SJCRH30 (cell line): ENCODE data around the gene RALGAPA1. TPM values are rescaled to one million over a fixed set of nuclear protein-coding genes. Genes with fewer than 3 reads are reported as not detected.
"Not testable (repeated sequence)": the region's sequence is repeated elsewhere in the genome, so short reads cannot be mapped to it uniquely, and the experiment has no call there.

ENCODE experiments used
- DNase-seq, 2 experiments: peaks; one replicate each; pipeline ENCODE4 v3.0.0-alpha.2; 2015 to 2020
- H3K27ac ChIP-seq: fragments of 250-450 bp; sonication (Bioruptor Pico); 2 replicates; pipeline ENCODE4 v1.5.1; 2020; ENCODE audit warnings: mild to moderate bottlenecking, moderate library complexity
- H3K27me3 ChIP-seq: fragments of 250-450 bp; sonication (Bioruptor Pico); 2 replicates; pipeline ENCODE4 v1.5.1; 2020; ENCODE audit warnings: mild to moderate bottlenecking, moderate library complexity
- H3K36me3 ChIP-seq: fragments of 250-450 bp; sonication (Bioruptor Pico); 2 replicates; pipeline ENCODE4 v1.5.1; 2020; ENCODE audit warnings: mild to moderate bottlenecking, moderate library complexity
- H3K4me1 ChIP-seq: fragments of 250-450 bp; sonication (Bioruptor Pico); 2 replicates; pipeline ENCODE4 v1.5.1; 2020; ENCODE audit warnings: mild to moderate bottlenecking, moderate library complexity
- H3K4me3 ChIP-seq: fragments of 250-450 bp; sonication (Bioruptor Pico); 2 replicates; pipeline ENCODE4 v1.5.1; 2020; ENCODE audit warnings: mild to moderate bottlenecking, moderate library complexity
- H3K9me3 ChIP-seq: fragments of 250-450 bp; sonication (Bioruptor Pico); replicated peaks from 2 replicates; pipeline ENCODE4 v1.5.1; 2020; ENCODE audit warnings: mild to moderate bottlenecking, moderate library complexity
- total RNA-seq: library from RNA; depleted of rRNA; stranded (reverse); fragments of >200 nt; shearing (Covaris generic); gene quantifications from 2 replicates; pipeline ENCODE4 v1.2.3, GENCODE V29; 2014

RALGAPA1 gene
- total RNA-seq, 1 experiment from 2014 or later: 25.9 TPM

GRCh38 chr14:35715079-35715478 lies 94.0 kb downstream of the RALGAPA1 start:
- Histone ChIP-seq H3K27ac (no peak overlapping the region), H3K4me3 (no peak overlapping the region), H3K36me3 (peaks cover 7% of the 10 kb centered on the region; the same call in 1 of the 2 replicates), H3K9me3 (no peaks in the 10 kb centered on the region), H3K4me1 (no peaks in the 10 kb centered on the region), H3K27me3 (no peaks in the 10 kb centered on the region)
- DNase-seq: no peak

GRCh38 chr14:35712466-35712865 lies 96.6 kb downstream of the RALGAPA1 start:
- no peaks in the 10 kb centered on the region for H3K9me3 ChIP-seq
- no peak overlapping the region for H3K27ac ChIP-seq
- H3K27me3 ChIP-seq: no peaks in the 10 kb centered on the region
- no peaks in the 10 kb centered on the region for H3K4me1 ChIP-seq
- H3K4me3 ChIP-seq: no peak overlapping the region
- H3K36me3 ChIP-seq: peaks cover 5% of the 10 kb centered on the region; the same call in 1 of the 2 replicates
- no peak for DNase-seq

DNA sequence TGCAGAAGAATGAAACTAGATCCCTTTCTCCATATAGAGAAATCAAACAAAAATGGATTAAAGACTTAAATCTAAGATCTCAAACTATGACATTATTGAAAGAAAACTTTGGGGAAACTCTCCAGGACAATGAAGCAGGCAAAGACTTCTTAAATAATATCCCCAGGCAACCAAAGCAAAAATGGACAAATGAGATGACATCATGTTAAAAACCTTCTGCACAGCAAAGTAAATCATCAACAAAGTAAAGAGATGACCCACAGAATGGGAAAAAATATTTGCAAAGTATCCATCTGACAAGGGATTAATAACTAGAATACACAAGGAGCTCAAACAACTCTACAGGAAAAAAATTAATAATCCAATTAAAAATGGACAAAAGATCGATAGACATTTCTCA lies 101.0 kb downstream of the RALGAPA1 start:
- Histone ChIP-seq H3K27ac (no peak overlapping the region), H3K36me3 (peaks cover 5% of the 10 kb centered on the region; the same call in 1 of the 2 replicates), H3K4me3 (no peak overlapping the region), H3K4me1 (no peaks in the 10 kb centered on the region), H3K27me3 (no peaks in the 10 kb centered on the region), H3K9me3 (no peaks in the 10 kb centered on the region)
- no peak for DNase-seq

- Histone ChIP-seq H3K4me3 (no peak overlapping the region), H3K27me3 (no peaks in the 10 kb centered on the region), H3K4me1 (no peaks in the 10 kb centered on the region), H3K9me3 (no peaks in the 10 kb centered on the region), H3K36me3 (peaks cover 5% of the 10 kb centered on the region; the same call in 1 of the 2 replicates), H3K27ac (no peak overlapping the region)
- no peak for DNase-seq
These were observed 103.5 kb downstream of the RALGAPA1 start for GRCh38 chr14:35705636-35706035.

DNA sequence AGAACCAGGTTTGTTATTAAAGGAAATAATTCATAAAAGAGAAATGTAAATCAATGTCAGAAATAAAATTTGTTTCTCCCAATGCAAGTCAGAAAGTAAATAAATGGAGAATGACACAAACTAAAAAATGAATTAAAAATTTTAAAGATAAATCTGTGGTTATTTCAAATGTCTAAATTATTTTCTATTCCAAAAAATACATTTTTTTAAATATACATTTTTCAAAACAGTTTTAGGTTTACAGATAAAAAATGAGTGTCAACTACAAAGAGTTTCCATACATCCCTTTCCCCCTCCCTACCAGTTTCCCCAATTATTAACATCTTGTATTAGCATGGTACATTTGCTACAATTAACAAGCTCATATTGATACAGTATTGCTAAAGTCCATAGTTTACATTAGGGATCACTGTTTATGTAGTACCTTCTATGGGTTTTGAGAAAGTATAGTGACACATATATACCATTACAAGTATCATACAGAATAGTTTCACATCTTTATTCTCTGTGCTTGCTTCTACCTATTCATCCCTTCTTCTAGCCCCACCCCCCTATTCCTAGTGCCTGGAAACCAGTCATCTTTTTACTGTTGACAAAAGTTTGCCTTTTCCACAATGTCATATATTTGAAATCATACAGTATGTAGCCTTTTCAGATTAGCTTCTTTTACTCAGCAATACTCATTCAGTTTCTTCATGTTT lies 104.2 kb downstream of the RALGAPA1 start:
- H3K27me3 ChIP-seq: no peaks in the 10 kb centered on the region
- H3K4me1 ChIP-seq: no peaks in the 10 kb centered on the region
- no peak overlapping the region for H3K27ac ChIP-seq
- peaks cover 5% of the 10 kb centered on the region; the same call in 1 of the 2 replicates for H3K36me3 ChIP-seq
- H3K9me3 ChIP-seq: no peaks in the 10 kb centered on the region
- no peak for DNase-seq
- H3K4me3 ChIP-seq: no peak overlapping the region

DNA sequence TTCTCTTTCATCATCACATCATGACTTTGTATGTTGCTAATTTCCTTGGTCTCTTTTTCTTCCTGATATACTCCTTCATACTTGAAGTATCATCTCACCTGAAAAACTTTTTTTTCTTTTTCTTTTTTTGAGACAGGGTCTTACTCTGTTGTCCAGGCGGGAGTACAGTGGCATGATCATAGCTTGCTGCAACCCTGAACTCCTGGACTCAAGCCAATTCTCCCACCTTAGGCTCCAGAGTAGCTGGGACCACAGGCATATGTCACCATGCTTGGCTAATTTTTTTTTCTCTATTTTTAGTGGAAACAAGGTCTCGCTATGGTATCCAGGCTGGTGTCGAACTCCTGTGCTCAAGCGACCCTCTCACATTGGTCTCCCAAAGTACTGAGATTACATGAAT lies 107.6 kb downstream of the RALGAPA1 start:
- Histone ChIP-seq H3K9me3 (no peaks in the 10 kb centered on the region), H3K27ac (no peak overlapping the region), H3K27me3 (no peaks in the 10 kb centered on the region), H3K36me3 (no peaks in the 10 kb centered on the region), H3K4me3 (no peak overlapping the region), H3K4me1 (no peaks in the 10 kb centered on the region)
- DNase-seq: peak in 1 of 2 experiments; percentile 4

DNA sequence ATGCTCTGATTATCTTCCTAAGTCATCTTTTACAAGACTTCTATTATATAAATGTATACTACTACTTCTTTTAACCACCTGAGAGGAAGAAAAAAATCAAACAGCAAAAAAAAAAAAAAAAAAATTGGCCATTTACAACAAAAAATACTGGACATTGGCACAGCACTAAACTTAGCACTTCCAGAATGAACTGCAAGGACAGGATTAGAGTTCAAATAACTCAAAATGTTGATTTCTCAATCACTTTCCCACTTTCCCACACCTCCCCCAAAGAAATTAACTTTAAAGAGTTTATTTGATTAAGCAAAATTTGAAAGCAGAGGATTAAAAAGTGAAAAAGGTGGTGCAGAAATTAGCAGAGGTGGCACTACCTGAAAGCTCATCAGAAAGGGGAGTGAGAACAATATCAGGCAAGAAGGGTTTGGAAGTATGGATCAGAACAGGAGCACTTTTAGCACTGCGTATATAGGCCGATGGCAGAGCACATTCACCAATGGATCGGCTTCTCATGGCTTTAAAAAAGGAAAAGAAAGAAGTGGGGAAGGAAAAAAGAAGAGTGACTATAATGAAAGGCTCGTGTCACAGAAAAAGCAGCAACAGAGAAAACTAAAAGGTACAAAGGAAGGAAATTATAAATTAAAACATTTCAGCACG lies 109.2 kb downstream of the RALGAPA1 start:
- Histone ChIP-seq H3K9me3 (no peaks in the 10 kb centered on the region), H3K27me3 (no peaks in the 10 kb centered on the region), H3K4me1 (no peaks in the 10 kb centered on the region), H3K27ac (no peak overlapping the region), H3K36me3 (no peaks in the 10 kb centered on the region), H3K4me3 (no peak overlapping the region)
- no peak for DNase-seq

DNA sequence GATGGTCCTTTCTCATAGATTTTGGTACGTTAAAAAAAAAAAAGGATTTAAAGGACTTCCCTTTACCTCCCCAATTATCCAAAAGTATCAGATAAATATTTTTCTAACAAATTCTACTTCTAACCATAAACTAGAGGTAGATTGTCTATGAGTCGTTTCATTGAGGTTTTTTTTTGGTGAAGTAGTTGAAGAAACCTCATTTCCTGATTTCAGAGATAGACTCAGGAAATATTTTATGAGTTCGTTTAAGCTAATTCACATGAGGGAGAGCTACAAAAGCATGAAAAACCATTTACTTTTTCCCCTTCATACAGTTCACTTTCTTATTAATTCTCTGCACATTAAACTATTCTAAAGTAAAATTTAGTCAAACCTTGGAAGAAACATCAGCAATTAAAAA lies 112.5 kb downstream of the RALGAPA1 start:
- no peak overlapping the region for H3K4me3 ChIP-seq
- H3K27me3 ChIP-seq: no peaks in the 10 kb centered on the region
- no peaks in the 10 kb centered on the region for H3K9me3 ChIP-seq
- H3K4me1 ChIP-seq: no peaks in the 10 kb centered on the region
- H3K36me3 ChIP-seq: no peaks in the 10 kb centered on the region
- DNase-seq: no peak
- no peak overlapping the region for H3K27ac ChIP-seq

GRCh38 chr14:35696119-35696518 lies 113.0 kb downstream of the RALGAPA1 start:
- no peak for DNase-seq
- no peaks in the 10 kb centered on the region for H3K4me1 ChIP-seq
- H3K4me3 ChIP-seq: no peak overlapping the region
- no peaks in the 10 kb centered on the region for H3K36me3 ChIP-seq
- no peak overlapping the region for H3K27ac ChIP-seq
- no peaks in the 10 kb centered on the region for H3K9me3 ChIP-seq
- no peaks in the 10 kb centered on the region for H3K27me3 ChIP-seq

DNA sequence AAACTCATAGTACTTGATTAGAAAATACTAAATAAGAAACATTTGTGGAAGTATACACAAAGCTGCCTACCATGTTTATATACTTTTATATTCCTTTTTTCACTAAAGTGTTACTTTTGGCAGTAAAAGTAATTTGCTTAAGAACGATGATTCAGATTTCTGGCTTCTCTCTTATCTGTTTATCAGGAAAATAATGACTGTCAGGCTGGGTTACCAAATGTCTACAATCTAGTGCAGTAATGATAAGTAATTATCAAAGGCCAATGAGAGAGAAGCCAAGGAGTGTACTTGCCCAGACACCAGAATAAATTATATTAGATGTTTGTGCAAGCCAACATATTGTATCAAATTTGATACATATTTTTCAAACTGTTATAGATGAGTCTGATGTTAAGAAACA lies 113.4 kb downstream of the RALGAPA1 start:
- H3K36me3 ChIP-seq: no peaks in the 10 kb centered on the region
- H3K9me3 ChIP-seq: no peaks in the 10 kb centered on the region
- DNase-seq: no peak
- no peaks in the 10 kb centered on the region for H3K4me1 ChIP-seq
- no peaks in the 10 kb centered on the region for H3K27me3 ChIP-seq
- no peak overlapping the region for H3K27ac ChIP-seq
- H3K4me3 ChIP-seq: no peak overlapping the region

- Histone ChIP-seq H3K9me3 (no peaks in the 10 kb centered on the region), H3K27ac (no peak overlapping the region), H3K4me1 (no peaks in the 10 kb centered on the region), H3K27me3 (no peaks in the 10 kb centered on the region), H3K4me3 (no peak overlapping the region), H3K36me3 (no peaks in the 10 kb centered on the region)
- no peak for DNase-seq
These were observed 114.0 kb downstream of the RALGAPA1 start for GRCh38 chr14:35695072-35695471.

DNA sequence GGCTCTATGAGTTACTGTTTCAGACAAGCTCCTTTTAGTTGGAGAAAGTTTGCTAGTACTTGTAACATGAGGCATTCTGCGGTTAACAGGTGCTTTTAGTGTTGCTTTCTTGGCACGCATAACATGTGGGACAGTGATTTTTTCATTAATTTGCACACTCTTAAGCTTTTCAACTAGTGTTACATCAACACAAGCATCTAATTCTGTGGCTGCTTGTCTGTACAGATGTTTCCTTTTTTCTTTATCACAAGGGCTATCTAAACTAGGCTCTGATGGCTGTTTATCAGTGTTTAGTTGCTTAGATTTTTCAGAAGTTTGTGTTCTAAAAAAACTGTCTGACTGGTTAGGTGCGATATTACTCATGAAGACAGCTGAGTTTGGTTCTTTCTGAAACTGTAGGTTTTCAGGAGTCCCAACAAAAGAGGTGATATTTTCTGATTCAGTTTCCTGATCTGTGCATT lies 120.1 kb downstream of the RALGAPA1 start:
- H3K27me3 ChIP-seq: no peaks in the 10 kb centered on the region
- H3K9me3 ChIP-seq: no peaks in the 10 kb centered on the region
- no peak overlapping the region for H3K4me3 ChIP-seq
- H3K36me3 ChIP-seq: no peaks in the 10 kb centered on the region
- no peak overlapping the region for H3K27ac ChIP-seq
- no peak for DNase-seq
- H3K4me1 ChIP-seq: no peaks in the 10 kb centered on the region

DNA sequence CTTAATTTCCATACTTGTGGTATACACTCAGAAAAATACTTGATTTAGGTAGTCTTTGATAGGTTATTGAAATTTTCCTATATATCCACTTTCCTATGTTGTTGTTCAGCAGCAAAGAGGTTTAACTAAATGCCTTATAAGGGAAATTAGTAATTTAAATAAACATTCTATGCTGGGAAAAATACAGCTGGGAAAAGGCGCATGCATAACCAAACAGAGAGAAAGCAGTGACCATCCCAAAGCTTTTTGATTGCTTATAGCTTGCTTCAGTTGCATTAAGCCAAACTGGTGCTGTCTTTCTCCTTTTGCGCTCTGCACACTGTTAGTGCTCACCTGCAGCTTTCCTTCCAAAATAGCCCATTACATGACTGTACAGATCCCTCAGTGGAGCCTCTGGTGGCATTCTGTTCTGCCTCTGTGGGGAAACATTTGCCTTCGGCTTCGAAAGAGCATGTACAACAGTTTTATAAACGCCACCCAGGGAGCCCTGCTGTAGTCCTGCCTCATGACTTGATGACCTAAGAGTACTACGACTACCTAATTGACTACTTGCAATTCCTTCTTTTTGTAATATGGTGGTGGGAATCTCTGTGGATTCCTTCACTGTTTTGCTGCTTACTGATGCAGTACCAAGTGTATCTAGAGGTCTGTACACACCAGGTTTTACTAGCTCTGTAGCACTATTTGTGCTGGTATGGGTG lies 120.8 kb downstream of the RALGAPA1 start:
- Histone ChIP-seq H3K9me3 (no peaks in the 10 kb centered on the region), H3K4me1 (no peaks in the 10 kb centered on the region), H3K4me3 (no peak overlapping the region), H3K27ac (no peak overlapping the region), H3K27me3 (no peaks in the 10 kb centered on the region), H3K36me3 (0 out of 2 replicates have a peak, but pooled peaks cover 2% of the 10 kb centered on the region)
- no peak for DNase-seq

- peak; percentile 33 to 72 for DNase-seq
- Histone ChIP-seq H3K9me3 (no peaks in the 10 kb centered on the region), H3K27me3 (no peaks in the 10 kb centered on the region), H3K4me1 (no peaks in the 10 kb centered on the region), H3K27ac (no peak overlapping the region), H3K36me3 (0 out of 2 replicates have a peak, but pooled peaks cover 2% of the 10 kb centered on the region), H3K4me3 (no peak overlapping the region)
These were observed 121.7 kb downstream of the RALGAPA1 start for GRCh38 chr14:35687335-35687939.

DNA sequence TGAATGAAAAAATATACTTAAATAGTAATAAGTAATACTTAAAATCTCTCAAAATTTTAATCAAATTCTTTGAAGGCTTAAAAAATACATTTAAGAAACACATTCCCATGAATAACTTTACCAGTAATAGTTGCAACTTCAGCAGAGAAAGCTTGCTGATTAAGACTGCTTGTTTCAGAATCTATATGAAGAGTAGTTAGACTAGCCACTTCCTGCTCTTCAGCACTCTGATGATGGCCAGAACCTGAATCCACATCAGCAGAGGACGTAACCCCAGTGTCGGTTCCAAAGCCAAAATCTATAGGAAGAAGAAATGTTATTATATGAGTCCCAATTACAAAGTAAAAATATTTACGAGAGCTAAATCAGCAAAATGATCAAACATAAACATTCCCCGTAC lies 125.4 kb downstream of the RALGAPA1 start:
- H3K27me3 ChIP-seq: not testable (repeated sequence)

More for the DNA sequence above, 125.4 kb downstream of the RALGAPA1 start:
- not testable (repeated sequence) for H3K9me3 ChIP-seq, DNase-seq, H3K27ac ChIP-seq, H3K4me1 ChIP-seq, H3K4me3 ChIP-seq, H3K36me3 ChIP-seq
